Spleen (tissue), 11 donors: ENCODE measurements around the gene CSH1. TPM values are rescaled to one million over a fixed set of nuclear protein-coding genes. Genes with fewer than 3 reads are reported as not detected.
"Not testable (repeated sequence)": the region's sequence is repeated elsewhere in the genome, so short reads cannot be mapped to it uniquely, and the experiment has no call there.

ENCODE experiments used
- DNase-seq: peaks from one replicate; pipeline ENCODE4 v3.0.0-alpha.2; 2020
- H3K27ac ChIP-seq, 8 donors: fragments of 200-600 bp; sonication (generic) in 7 of 8; 1 replicate in 4 of 8; 2 replicates in 4 of 8; pipeline versions ENCODE4 v1.5.0 to v1.8.0; 2016 to 2021; ENCODE audit warnings: inconsistent platforms in 4 of 8, mild to moderate bottlenecking in 4 of 8, moderate library complexity in 1 of 8
- H3K27me3 ChIP-seq, 7 donors: fragments of 200-600 bp; sonication (generic) in 6 of 7; replicated peaks in 1 of 7; 1 replicate in 4 of 7; 2 replicates in 3 of 7; pipeline versions ENCODE4 v1.5.0 to v1.8.0; 2016 to 2021; ENCODE audit warnings: inconsistent platforms in 3 of 7, mild to moderate bottlenecking in 1 of 7
- H3K36me3 ChIP-seq, 6 donors: fragments of 200-600 bp; sonication (generic) in 5 of 6; 1 replicate in 4 of 6; 2 replicates in 2 of 6; pipeline versions ENCODE4 v1.5.0 to v1.8.0; 2016 to 2021; ENCODE audit warnings: inconsistent platforms in 2 of 6
- H3K4me1 ChIP-seq, 6 donors: fragments of 200-600 bp; sonication (generic) in 5 of 6; 1 replicate in 3 of 6; 2 replicates in 3 of 6; pipeline versions ENCODE4 v1.5.0 to v1.8.0; 2016 to 2021; ENCODE audit warnings: inconsistent platforms in 3 of 6
- H3K4me3 ChIP-seq, 8 donors: fragments of 200-600 bp; sonication (generic) in 7 of 8; 1 replicate in 4 of 8; 2 replicates in 4 of 8; pipeline versions ENCODE4 v1.5.0 to v1.8.0; 2016 to 2021; ENCODE audit warnings: inconsistent platforms in 4 of 8, mild to moderate bottlenecking in 4 of 8, moderate library complexity in 2 of 8
- H3K9me3 ChIP-seq, 8 donors: fragments of 200-600 bp; sonication (generic) in 7 of 8; 1 replicate in 4 of 8; 2 replicates in 4 of 8; pipeline versions ENCODE4 v1.5.0 to v1.8.0; 2016 to 2021; ENCODE audit warnings: inconsistent platforms in 4 of 8
- CTCF ChIP-seq, 11 experiments: fragments of 200-600 bp in 7 of 11; fragments of 450-650 bp in 4 of 11; sonication (generic) in 4 of 11; IDR thresholded peaks in 8 of 11; conservative IDR thresholded peaks in 3 of 11; 1 replicate in 7 of 11; 2 replicates in 4 of 11; pipeline versions ENCODE4 v1.4.0 to v1.8.0; 2016 to 2021; ENCODE audit warnings: antibody characterized with exemption in 11 of 11, inconsistent platforms in 4 of 11, mild to moderate bottlenecking in 1 of 11
- POLR2AphosphoS5 ChIP-seq, 3 donors: sonication (generic); formaldehyde crosslinking; IDR thresholded peaks; one replicate each; pipeline ENCODE4 v1.5.1; 2017; ENCODE audit warnings: antibody characterized with exemption in 3 of 3
- WGBS, 5 donors: extraction: QIAGEN DNeasy Blood & Tissue Kit in 3 of 5; methylation state at CpG; one replicate each; pipeline versions ENCODE4 v1.1.5 to v1.1.7; 2013 to 2018; 5-methylcytosine and 5-hydroxymethylcytosine counted together
- intact Hi-C: fragments of 100-400 bp; cut with DNase I; formaldehyde crosslinking; loops from one replicate; pipeline ENCODE4 v1.15.0; 2023; ENCODE audit warnings: low total_unique reads
- polyA plus RNA-seq, 3 donors: library from polyadenylated mRNA; stranded (reverse); fragments of 200-250 nt; gene quantifications; one replicate each; pipeline ENCODE4 v1.2.1, GENCODE V29; 2013
- total RNA-seq, 7 donors: library from RNA; depleted of rRNA in 3 of 7; stranded (reverse); fragments of >200 nt in 3 of 7; fragmentation: NEBNext Ultra II Directional in 4 of 7; extraction: Animal tissue kit (Norgen Biotek cat#: 25700) in 4 of 7; gene quantifications; one replicate each; pipeline versions ENCODE4 v1.1.0 to v1.2.1, GENCODE V29; 2016 to 2021
- donor health status: healthy with polysubstance abuse.
- donor health status: DM: no; HTN: no; CAD: no; lungs with moderate emphysema.
- donor health status: DM: no; HTN: no; CAD: no.
- donor health status: Bipolar disorder and iron deficiency.
- donor health status: healthy.
- donor health status: DM: no; HTN: no; CAD: no.
- donor health status: DM: yes; HTN: yes; CAD: no.

CSH1 gene
- total and polyA plus RNA-seq, 10 donors: not detected

GRCh38 chr17:63889026-63889848 is 7.1 kb downstream of the CSH1 start:
- 23 to 38% (median 38%) methylated on average over 13 of the region's 13 CpGs for WGBS, 5 donors
- H3K4me3 ChIP-seq, intact Hi-C loops, H3K9me3 ChIP-seq, H3K27ac ChIP-seq, H3K36me3 ChIP-seq, H3K27me3 ChIP-seq, DNase-seq: not testable (repeated sequence)
- H3K4me1 ChIP-seq: peaks cover 0 to 14% (median 0%) of the 10 kb centered on the region in 6 donors
- TF ChIP-seq CTCF (IDR thresholded peaks at IDR 0.05 in 8 of 11, conservative IDR thresholded peaks at IDR 0.05 in 3 of 11): peak in 10 of 11 experiments; percentile 14 to 66 (median 42)

GRCh38 chr17:63885119-63885518 is 11.3 kb downstream of the CSH1 start:
- DNase-seq, H3K4me3 ChIP-seq, H3K27ac ChIP-seq, H3K36me3 ChIP-seq, intact Hi-C loops, H3K9me3 ChIP-seq, H3K27me3 ChIP-seq: not testable (repeated sequence)
- peaks cover 0 to 17% (median 0%) of the 10 kb centered on the region in 6 donors for H3K4me1 ChIP-seq
- WGBS, 5 donors: 82 to 94% (median 93%) methylated on average over 7 to 11 of the region's 11 CpGs

- not testable (repeated sequence) for H3K9me3 ChIP-seq, H3K4me3 ChIP-seq, H3K4me1 ChIP-seq, H3K27me3 ChIP-seq, DNase-seq, H3K36me3 ChIP-seq, H3K27ac ChIP-seq
- intact Hi-C loops: loop anchor here (2.0 kb wide), 1 partner anchor 18 kb away; no protein-coding TSS in a partner anchor
- 75 to 80% (median 80%) methylated on average over 9 of the region's 9 CpGs for WGBS, 5 donors
Observed at GRCh38 chr17:63882626-63883126, 13.7 kb downstream of the CSH1 start.

- DNase-seq: peak; percentile 76
- intact Hi-C loops: loop anchor here (2.0 kb wide), 1 partner anchor 19 kb away; no protein-coding TSS in a partner anchor
Observed at GRCh38 chr17:63881935-63882601, 14.3 kb downstream of the CSH1 start, which contains the start of gene GH2. Gene GH2 (minus strand): TSS chr17:63881944. CDS start chr17:63881801, 143 bp downstream.

GRCh38 chr17:63881337-63881736 is 15.0 kb downstream of the CSH1 start:
- intact Hi-C loops, DNase-seq, H3K36me3 ChIP-seq, H3K4me3 ChIP-seq, H3K4me1 ChIP-seq, H3K27ac ChIP-seq, H3K27me3 ChIP-seq, H3K9me3 ChIP-seq: not testable (repeated sequence)
- 75 to 93% (median 78%) methylated on average over 11 of the region's 11 CpGs for WGBS, 5 donors

More at GRCh38 chr17:63881935-63882601, 14.3 kb downstream of the CSH1 start, which contains the start of gene GH2:
- TF ChIP-seq POLR2AphosphoS5 (IDR thresholded peaks at IDR 0.05) (no peak), CTCF (IDR thresholded peaks at IDR 0.05 in 8 of 11, conservative IDR thresholded peaks at IDR 0.05 in 3 of 11) (peak; percentile 39 to 83 (median 66))
- peaks cover 0 to 3% (median 0%) of the 10 kb centered on the region in 6 donors for H3K4me1 ChIP-seq
- H3K27ac ChIP-seq: no peak within 1 kb of the TSS
- no peaks in the 10 kb centered on the region for H3K36me3 ChIP-seq
- H3K4me3 ChIP-seq: no peak within 1 kb of the TSS
- 41 to 58% (median 44%) methylated on average over 10 to 14 of the region's 15 CpGs for WGBS, 5 donors
- H3K27me3 ChIP-seq: peaks cover 0 to 5% (median 0%) of the 10 kb centered on the region in 7 donors
- H3K9me3 ChIP-seq: no peaks in the 10 kb centered on the region
